Tongue (tissue), 2 donors: ENCODE results near the gene KRTAP5-3. TPM values are rescaled to one million over a fixed set of nuclear protein-coding genes. Genes with fewer than 3 reads are reported as not detected.
A peak's percentile ranks its signal among the peaks of the same experiment; 100 is the strongest.
"Not testable (repeated sequence)": the region's sequence is repeated elsewhere in the genome, so short reads cannot be mapped to it uniquely, and the experiment has no call there.

Source experiments
- DNase-seq: peaks from one replicate; pipeline ENCODE4 v3.0.0-alpha.2; 2015
- total RNA-seq: library from RNA; depleted of rRNA; stranded (reverse); fragments of >200 nt; gene quantifications from one replicate; pipeline ENCODE4 v1.2.3, GENCODE V29; 2014

Gene KRTAP5-3
- total RNA-seq, 1 donor from 2014 or later: not detected

- DNase-seq: not testable (repeated sequence)
These were observed 25.4 kb downstream of the KRTAP5-3 start for GRCh38 chr11:1582909-1583308.

GRCh38 chr11:1581976-1582375 is 26.3 kb downstream of the KRTAP5-3 start:
- no peak for DNase-seq

DNA sequence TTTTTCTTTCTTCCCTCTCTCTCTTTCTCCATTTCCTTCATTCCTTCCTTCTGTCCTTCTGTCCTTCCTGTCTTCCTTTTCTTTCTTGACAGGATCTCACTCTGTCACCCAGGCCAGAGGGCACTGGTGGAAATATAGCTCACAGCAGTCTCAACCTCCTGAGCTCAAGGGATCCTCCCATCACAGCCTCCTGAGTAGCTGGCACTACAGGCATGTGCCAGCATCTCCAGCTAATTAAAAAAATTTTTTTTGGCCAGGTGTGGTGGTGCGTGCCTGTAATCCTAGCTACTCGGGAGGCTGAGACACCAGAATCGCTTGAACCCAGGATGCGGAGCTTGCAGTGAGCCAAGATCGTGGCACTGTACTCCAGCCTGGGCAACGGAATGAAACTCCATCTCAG is 31.4 kb downstream of the KRTAP5-3 start:
- no peak for DNase-seq

DNA sequence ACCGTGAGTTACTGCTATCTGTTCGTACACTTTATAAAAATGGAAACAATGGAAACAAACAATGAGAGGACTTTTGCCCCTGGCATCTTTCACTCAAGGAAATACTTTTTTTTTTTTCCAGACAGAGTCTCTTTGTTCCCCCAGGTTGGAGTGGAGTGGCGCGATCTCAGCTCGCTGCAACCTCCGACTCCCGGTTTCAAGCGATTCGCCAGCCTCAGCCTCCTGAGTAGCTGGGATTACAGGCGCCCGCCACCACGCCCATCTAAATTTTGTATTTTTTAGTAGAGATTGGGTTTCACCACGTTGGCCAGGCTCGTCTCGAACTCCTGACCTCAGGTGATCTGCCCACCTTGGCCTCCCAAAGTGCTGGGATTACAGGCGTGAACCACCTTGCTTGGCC is 32.5 kb downstream of the KRTAP5-3 start:
- not testable (repeated sequence) for DNase-seq

DNA sequence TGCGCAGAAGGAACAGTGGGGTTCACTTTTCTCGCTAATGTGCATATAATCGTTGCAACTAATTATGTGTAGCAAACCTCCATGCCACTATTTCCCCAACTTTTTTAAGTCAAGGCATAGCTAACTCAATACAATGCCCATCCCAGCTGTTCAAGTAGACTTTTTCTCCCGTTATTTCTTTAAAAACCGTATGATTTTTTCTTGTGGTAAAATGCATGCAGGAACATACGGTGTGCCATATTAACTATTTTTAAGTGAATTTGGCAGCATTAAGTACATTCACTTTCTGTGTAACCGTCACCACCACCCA is 33.4 kb downstream of the KRTAP5-3 start:
- no peak for DNase-seq

DNA sequence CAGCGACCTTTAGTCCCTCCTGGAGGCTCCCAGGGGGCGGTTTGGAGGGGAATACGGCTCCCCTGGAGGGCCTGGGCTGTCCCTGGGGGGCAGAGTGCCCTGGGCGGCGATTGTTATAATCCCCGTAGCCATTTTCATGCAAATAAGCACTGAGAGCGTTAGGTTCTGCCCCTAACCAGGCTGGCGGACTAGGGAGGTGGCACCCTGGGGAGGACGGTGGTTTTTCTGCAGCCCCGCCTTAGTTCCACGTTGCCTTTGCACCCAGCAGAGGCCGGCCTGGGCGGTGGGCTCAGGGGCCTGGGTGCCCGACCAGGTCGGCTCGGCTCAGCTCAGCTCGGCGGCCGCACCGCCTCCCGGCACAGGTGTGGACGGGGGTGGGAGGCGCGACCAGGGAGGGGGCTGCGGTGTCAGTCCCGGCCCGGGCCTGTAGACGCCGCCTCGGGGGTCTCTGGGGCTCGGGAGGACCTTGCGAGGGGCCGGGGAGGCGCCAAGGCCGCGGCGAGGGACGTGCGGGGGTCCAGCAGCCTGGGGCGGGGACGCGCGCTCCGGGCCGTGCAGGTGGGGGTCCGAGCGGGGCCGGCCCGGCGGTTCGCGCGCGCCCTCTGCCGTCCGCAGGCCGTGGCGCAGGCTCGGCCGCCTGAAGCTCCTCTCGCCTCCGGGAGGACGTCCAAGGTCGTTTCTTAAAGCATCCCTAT is 33.9 kb downstream of the KRTAP5-3 start:
- peak; percentile 74 for DNase-seq

DNA sequence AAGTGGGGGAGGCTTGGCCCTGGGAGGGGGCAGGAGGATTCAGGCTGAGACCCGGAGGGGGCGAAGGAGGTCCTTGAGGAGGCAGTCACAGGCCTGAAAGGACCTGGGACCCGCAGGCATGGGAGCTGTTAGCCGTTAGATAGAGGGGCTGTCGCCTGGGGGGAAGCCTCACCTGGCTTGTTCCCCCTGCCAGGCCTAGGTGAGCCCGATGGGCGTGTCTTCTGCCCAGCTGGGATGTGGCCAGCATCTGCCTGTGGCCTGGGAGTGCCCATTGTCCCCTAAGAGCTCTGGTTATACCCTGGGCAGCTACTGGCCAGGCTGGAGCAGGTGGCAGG is 34.4 kb downstream of the KRTAP5-3 start:
- no peak for DNase-seq

GRCh38 chr11:1573077-1573902 is 35.0 kb downstream of the KRTAP5-3 start:
- DNase-seq: no peak

DNA sequence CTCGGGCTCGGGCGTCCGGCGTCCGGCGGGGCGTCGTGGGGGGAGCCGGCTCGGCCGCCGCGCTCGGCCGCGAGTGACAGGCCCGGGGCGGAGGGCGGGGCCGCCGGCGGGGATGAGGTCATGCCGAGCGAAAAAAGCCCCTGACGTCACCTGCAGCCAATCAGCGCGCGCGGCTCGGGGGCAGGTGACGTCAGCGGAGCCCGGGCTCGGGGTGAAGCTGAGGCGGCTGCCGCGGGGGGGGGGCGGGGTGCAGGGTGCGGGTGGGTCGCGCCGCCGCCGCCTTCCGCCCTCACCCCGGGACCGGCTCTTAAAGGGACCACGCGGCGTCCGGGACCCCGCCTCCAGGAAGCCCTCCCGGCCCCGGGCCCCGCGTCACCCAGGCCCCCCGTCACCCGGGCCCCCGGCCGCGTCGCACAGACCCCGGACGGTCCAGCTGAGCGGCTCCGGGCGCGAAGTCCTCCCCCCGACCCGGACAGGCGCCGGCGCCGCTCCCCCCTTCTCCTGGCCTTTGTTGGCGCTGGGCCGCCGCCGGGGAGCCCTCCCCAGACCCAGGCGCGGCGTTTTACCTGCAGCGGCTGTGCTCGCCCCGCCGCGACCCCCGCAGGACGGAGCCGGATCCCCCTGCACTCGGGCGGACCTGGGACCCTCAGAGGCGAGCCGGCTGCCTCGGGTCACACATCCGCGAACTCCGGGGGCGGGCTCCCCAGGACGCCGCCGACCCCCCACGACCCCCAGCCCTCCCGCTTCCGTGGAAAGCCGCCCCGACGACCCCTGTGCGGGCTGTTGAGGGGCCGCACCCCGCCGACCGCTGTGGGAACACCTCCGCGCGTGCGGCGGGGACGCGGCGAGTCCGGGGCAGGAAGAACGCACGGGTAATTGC is 35.8 kb downstream of the KRTAP5-3 start, which contains the start of gene DUSP8:
TSS of gene DUSP8 (minus strand) at position 75 of the 880 bp plus-strand sequence. CDS start 6,445 bp downstream, outside the sequence.
- DNase-seq: peak; percentile 93

GRCh38 chr11:1571760-1572196 is 36.5 kb downstream of the KRTAP5-3 start:
- no peak for DNase-seq

- DNase-seq: peak; percentile 37
These were observed 37.1 kb downstream of the KRTAP5-3 start for GRCh38 chr11:1570896-1571759.

DNA sequence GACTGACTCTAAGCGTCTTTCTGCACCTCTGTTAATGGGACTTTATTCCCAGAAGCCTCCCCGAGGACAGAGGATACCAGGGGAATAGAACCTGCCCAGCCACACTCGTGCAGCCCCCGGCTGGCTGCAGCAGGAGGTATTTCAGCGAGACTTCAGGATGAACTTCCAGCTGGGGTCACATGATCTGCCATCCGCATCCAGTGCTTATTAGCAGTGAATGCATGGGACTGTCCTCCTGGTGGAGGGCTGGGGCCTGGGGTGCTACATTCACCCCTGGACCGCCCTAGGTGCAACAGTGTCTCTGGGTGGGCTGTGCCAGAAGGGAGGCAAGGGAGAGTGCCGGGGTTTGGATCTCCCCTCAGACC is 37.8 kb downstream of the KRTAP5-3 start:
- no peak for DNase-seq

DNA sequence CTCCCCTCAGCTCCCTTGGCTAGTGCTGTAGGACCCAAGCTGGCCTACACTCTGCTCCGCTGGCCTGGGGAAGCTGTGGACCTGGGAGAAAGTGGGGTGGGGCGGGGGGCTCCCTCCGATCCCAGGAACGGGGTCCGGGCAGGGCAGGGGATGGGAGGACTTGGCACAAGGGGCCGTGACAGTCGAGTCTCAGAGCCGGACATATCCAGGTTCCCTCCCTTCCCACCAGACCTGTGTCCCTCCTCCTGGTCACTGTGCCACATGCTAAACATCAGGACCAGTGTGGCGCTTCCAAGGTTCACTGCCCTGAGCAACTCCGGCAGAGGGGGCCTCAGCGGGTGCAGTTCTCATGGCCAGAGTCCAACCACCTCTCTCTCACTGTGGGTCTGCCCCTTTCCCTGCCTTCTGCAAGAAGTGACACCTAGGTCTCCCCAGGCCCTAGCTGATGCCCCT is 38.2 kb downstream of the KRTAP5-3 start:
- no peak for DNase-seq

DNA sequence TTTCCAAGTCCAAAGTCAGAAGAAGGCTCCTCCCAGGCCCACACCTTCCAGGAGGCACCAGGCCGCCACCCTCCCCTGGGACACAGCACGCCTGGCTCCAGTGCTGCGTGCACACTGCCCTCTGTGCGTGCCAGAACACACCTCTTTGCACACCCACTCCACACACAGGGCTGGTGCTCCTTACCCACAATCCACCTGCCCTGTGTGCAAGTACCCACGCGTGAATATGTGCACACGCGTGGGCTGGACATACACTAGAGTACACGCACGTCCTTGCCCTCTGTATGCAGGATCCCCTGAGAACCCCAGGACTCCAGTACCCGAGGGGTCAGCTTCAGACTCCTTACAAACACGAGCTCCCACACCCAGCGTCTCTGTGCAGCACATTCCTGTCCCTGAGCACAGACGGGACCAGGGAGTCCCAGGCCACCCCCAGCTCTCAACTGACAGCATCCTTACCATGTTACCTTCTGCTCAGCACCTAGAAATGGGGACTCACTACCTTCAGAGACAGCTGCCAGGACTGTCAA is 38.9 kb downstream of the KRTAP5-3 start:
- DNase-seq: no peak

- DNase-seq: no peak
These were observed 39.8 kb downstream of the KRTAP5-3 start for GRCh38 chr11:1568441-1568911.

GRCh38 chr11:1567721-1568100 is 40.6 kb downstream of the KRTAP5-3 start:
- no peak for DNase-seq

- DNase-seq: no peak
These were observed 41.1 kb downstream of the KRTAP5-3 start for GRCh38 chr11:1567052-1567720.

- DNase-seq: no peak
These were observed 41.7 kb downstream of the KRTAP5-3 start for GRCh38 chr11:1566381-1567051.

DNA sequence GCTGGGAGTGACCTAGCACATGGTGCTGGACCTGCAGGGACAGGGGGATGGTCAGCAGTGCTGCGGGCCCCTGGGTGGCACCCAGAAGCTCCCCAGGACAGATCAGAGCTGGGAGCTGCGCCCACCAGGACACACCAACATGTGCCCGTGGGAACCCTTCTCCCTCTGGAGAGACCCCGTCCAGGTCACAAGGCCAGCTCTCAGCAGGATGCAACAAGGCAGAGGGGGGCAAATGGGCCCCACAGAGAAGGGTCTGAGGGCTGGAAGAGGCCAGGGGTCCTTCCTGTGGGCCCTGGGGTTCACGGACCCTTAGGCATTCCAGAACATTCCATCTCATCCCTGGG is 42.4 kb downstream of the KRTAP5-3 start:
- no peak for DNase-seq

DNA sequence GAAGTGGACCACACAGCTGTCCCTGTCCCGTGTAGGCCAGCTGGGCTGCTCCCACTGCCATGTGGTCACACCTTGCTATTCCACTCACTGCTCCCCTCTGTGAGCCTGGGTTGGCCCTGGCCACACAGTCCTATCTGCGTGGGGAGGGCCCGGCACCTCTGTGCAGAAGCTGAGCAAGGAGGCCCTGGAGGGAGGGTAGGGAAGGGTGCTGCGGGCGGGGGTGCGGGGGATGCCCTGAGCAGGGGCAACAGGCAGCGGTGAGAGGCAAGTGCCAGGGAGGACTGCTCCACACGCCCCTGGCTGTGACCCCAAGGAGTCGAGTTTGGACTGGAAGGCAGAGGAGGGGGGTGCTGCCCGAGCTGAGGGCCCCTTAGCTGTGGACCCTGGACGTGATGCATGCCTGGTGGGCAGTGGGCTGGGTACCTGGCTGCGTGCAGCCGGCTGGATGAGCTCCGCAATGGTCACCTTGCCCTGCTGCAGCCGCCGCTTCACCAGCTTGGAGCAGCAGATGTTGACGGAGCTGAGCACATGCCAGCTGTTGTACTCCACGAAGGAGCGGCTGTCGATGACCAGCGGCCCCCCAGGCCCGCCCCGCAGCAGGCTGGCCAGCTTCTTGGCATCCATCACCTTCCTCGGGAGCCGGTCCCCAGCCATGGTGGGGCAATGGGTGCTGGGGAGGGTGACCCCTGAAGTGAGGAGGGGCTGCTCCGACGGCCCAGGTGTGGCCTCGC is 42.9 kb downstream of the KRTAP5-3 start:
- no peak for DNase-seq
